ENCODE data around the gene SUN1.
"Not testable (repeated sequence)": the region's sequence is repeated elsewhere in the genome, so short reads cannot be mapped to it uniquely, and the experiment has no call there.

The SUN1 gene

DNA sequence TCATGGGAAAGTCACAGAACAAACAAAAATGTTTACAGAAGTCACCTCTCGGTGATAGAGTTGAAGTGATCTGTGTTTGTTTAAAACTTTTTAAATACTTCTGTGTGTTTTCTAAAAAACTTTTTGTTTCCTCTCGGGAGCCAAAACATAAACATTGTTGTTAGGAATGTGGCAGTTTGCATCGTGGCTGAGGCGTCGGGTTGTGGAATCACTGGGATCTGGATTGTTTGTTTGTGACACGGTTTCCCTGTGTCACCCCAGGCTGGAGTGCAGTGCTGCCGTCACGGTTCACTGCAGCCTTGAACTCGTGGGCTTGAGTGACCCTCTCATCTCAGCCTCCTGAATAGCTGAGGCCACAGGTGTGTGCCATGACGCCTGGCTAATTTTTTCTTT lies 29.0 kb upstream of the SUN1 start:
- DNase-seq (ENCODE audit: low read depth in 2 of 2) = no peak

GRCh38 chr7:803796-804195 lies 28.5 kb upstream of the SUN1 start:
- DNase-seq (ENCODE audit: low read depth in 2 of 2) = not testable (repeated sequence)

- DNase-seq (ENCODE audit: low read depth in 2 of 2) = no peak
These were observed 27.0 kb upstream of the SUN1 start for GRCh38 chr7:805261-805660.

- no peak for DNase-seq (ENCODE audit: low read depth in 2 of 2)
These were observed 16.7 kb upstream of the SUN1 start for GRCh38 chr7:815284-816216.

GRCh38 chr7:816300-816750 lies 16.0 kb upstream of the SUN1 start:
- peak; percentile 91 to 92 for DNase-seq (ENCODE audit: low read depth in 2 of 2)

DNA sequence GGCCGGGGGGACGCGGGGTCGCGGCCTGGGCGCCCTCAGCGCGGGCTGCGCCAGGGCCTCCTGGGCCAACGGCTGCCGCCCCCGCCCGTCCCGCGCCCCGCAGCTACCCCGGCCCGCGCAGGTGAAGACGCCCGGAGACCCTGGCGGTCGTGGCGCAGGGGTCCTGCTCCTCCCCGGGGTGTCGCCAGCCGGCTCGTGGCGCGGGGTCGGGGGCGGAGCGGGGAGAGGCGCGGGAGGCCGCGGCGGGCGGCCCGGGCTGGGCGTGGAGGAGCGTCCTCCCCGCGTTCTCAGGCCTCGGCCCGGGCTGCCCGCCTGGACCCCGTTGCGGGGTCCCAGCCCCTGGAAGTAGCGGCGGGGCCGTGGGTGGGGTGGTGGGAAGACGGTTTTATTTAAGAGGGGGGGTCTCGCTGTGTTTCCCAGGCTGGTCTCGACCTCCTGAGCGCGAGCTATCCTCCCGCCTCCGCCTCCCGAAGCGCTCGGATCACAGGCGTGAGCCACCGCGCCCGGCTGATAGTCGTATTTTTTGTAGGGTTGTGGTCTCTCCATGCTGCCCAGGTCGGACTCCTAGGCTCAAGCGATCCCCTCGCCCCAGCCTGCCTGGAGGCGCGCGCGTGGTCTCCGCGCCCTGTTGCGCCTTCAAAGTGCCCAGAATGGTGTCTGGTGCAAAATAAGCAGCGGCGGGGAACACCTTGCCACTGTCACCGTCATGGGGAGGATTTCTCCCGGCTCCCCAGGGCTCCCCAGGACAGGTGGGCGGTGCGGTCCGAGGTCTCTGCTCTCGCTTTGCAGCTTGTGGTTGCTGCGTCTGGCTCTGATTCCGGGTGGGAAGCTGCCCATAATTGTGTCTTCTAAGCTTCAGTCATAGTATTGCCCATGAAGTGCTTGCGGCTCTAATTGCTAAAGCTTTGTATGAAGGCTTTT lies 15.3 kb upstream of the SUN1 start:
- DNase-seq (ENCODE audit: low read depth in 2 of 2) = no peak

GRCh38 chr7:818031-818699 lies 14.1 kb upstream of the SUN1 start:
- DNase-seq (ENCODE audit: low read depth in 2 of 2) = no peak

GRCh38 chr7:820341-820740 lies 11.9 kb upstream of the SUN1 start:
- DNase-seq (ENCODE audit: low read depth in 2 of 2) = no peak

GRCh38 chr7:821688-822087 lies 10.6 kb upstream of the SUN1 start:
- no peak for DNase-seq (ENCODE audit: low read depth in 2 of 2)

GRCh38 chr7:822692-823276 lies 9.5 kb upstream of the SUN1 start:
- no peak for DNase-seq (ENCODE audit: low read depth in 2 of 2)

DNA sequence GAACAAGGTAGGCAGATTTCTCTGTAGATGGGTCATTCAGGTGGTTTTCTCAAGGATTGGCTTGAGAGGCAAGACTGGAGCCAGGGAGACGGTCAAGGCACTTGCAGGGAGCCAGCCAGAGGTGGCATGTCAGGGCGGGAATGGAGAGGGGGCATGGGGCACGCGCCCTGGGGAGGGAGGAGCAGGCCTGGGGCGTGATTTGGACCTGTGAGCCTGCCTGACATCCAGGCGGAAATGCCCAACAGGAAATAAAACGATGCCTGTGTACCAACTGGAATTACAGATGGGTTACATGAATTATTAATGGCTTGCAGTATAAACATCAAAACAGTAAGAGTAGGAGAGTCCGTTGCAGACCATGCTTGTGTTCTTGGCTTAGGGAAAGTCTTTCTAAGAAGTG lies 8.6 kb upstream of the SUN1 start:
- no peak for DNase-seq (ENCODE audit: low read depth in 2 of 2)

DNA sequence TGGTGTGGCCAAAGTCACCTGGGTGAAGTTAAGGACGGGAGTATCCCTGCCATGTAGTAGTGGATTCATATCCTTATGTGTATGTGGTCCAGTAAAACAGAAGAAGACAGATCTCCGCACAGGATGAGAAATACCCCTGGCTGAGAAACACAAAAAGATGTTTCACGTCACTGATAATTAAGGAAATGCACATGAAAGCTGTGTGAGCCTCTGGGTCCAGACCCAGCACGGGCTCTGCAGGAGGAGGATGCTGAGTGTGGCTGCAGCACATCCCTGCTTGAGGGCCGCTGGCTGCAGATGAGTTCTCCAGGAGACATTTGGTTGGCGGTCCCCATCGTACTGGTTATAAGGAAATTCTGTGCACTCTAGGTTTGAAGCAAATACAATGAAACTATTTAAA lies 8.2 kb upstream of the SUN1 start:
- DNase-seq (ENCODE audit: low read depth in 2 of 2) = no peak

DNA sequence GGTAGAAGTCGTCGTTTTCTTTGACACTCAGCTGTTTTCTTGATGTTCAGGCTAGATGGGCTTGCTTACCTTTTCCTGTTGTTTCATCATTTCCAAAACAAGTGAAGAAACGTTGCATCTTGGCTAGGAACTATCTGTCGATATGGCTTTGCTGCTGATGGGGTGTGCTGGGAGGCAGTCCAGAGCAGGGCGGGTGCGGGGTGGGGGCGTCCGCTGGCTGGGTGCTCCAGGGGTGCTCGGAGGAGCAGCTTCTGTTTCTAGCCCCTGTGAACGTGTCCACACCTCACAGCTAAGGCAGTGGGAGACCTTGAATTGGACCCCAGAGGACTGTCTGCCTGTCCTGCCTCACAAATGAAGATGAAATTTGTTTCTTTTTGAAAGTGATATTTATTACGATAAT lies 7.6 kb upstream of the SUN1 start:
- DNase-seq (ENCODE audit: low read depth in 2 of 2) = no peak

GRCh38 chr7:825386-825785 lies 6.9 kb upstream of the SUN1 start:
- no peak for DNase-seq (ENCODE audit: low read depth in 2 of 2)

DNA sequence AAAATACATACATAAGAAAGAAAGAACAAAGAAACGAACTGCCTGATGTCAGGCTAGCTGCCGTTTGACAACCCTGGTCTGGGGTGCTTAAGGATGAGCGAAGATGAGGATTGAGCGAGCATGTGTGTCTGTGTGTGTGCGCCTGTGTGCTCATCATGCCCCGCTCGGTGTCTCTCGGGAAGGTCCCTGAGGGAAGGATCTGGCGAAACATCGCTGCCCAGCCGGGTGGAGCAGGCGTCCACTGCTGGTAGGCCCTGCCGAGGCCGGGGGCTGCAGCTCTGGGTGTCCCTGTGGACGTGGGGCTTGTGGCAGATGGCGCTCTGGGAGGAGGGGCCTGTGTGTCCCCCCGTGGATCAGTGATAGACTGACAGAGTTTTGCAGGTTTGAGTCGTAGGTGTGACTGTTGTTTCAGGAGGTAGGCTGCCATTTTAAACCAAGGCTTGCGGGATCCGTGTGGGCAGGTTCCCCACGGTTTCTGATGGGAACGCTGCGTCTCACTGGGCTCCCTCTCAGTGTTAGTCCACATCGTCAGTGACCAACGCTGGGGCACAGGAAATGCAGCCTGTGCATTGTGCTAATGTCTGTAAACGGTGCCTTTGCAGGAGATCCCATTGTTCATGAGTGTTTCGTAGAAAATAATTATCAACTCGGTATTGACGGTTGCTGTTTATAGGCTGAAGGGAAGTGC lies 5.9 kb upstream of the SUN1 start:
- DNase-seq (ENCODE audit: low read depth in 2 of 2) = no peak

DNA sequence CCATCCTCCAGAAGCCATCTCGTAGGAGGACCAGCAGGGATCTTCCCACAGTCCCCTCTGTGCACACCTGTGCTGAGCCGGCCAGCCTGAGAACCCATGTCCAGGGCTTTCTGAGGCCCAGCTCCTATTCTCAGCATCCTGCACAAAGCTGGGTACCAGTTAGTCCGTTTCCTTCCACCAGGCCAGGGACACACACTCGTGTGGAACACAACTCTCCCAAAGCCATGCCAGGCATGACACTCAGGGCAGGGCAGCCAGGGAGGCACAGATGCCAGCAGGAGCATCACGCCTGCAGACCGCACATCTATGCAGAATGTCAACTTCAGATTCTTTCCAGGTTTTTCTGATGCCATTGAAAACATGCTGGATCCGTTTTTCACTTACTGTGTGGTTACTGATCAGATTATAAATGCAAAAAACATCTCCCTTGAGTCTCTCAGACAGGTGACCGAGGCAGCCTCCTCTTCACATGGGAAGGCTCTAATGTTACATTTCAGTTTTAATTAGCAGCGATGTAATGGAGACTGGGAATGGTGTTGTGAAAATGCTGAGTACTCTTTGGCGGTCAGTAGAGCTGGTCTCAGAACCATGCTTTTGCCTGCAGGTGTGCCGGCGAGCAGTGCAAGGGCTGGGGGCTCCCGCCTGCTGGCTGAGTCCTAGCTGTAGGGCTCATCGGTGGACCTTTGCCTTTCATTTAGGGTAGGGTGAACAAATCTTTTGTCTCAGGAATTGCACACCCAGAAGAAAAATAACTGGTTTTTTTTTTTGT lies 3.3 kb upstream of the SUN1 start:
- no peak for DNase-seq (ENCODE audit: low read depth in 2 of 2)

- DNase-seq (ENCODE audit: low read depth in 2 of 2) = no peak
These were observed 2.2 kb upstream of the SUN1 start for GRCh38 chr7:830069-830468.

DNA sequence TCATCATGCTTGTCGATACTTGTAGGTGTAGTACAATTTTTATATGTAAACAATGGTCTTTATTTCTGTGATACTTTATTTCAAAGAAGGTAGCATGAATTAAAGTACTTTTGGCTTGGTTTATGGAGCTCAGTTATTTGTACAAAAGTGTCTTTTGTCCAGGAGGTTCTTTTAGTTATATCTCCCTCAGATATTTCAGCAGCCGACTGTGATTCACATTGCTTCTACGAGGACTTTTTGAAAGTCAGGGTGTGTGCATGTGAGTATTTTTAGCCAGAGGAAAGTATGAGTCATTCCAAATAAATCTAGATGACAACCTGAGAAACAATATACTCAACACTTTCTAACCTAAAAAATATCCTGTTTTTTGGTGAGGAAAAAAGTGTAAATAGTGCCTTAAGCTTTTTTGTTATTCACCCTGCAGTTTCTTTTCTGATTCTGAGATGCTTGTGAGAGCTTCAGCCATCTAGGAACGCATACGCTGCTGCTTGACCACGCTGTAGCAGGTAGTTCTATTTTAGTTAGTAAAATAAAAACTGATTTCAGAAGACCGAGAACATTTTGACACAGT lies 595 bp upstream of the SUN1 start:
- DNase-seq (ENCODE audit: low read depth in 2 of 2) = no peak

DNA sequence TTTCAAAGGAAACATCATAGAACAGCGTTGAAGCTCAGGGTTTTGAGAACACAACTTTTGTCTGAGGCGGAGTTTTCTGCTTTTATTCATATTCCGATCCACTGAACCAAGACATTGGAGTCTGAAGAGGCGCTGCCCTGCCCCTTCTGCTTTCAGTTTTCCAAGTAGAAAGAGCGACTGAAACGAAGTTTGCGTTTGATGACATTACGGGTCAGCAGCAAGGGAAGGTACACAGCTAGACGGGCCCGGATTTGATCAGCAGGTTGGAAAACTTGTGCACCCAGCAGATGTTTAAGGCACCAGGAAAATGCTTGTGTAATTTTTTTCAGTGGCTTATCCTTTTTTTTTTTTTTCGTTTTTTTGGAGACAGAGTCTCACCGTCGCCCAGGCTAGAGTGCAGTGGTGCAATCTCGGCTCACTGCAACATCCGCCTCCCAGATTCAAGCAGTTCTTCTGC lies 720 bp downstream of the SUN1 start:
- no peak for DNase-seq (ENCODE audit: low read depth in 2 of 2)

Measured in stimulated activated CD8-positive, alpha-beta memory T cell treated with anti-CD3 and anti-CD28 coated beads, Interleukin-15, amount 100 ng/mL, for 4 hours (primary cell).